HG02759 (cell line): Measurements from ENCODE around the gene FOXP4.

Experiments
- ATAC-seq: cut with Tn5 transposase; IDR thresholded peaks from one replicate; pipeline ENCODE4 v1.9.1; 2021; ENCODE audit warnings: mild to moderate bottlenecking, moderate library complexity; ENCODE audit not compliant: unreplicated experiment

The FOXP4 gene

DNA sequence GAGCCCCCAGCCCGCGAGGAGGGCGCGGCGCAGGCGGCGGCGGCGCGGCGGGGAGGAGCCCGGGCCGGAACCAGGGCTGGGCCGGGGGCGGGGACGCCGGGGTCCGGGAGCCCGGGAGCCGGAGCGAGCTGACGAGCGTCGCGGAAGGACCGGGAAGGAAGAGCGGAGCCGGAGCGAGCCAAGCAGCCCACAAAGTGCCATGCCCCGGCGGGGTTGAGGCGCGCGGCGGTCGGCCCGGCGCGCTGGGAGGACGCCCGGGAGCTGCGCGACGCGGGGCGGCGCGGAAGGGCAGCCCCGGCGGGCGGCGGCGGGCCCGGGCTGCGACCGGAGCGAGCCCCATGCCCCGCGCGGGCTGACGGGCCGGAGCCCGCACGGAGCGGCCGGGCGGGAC, 289 bp downstream of the FOXP4 start:
- ATAC-seq = peak; percentile 43

DNA sequence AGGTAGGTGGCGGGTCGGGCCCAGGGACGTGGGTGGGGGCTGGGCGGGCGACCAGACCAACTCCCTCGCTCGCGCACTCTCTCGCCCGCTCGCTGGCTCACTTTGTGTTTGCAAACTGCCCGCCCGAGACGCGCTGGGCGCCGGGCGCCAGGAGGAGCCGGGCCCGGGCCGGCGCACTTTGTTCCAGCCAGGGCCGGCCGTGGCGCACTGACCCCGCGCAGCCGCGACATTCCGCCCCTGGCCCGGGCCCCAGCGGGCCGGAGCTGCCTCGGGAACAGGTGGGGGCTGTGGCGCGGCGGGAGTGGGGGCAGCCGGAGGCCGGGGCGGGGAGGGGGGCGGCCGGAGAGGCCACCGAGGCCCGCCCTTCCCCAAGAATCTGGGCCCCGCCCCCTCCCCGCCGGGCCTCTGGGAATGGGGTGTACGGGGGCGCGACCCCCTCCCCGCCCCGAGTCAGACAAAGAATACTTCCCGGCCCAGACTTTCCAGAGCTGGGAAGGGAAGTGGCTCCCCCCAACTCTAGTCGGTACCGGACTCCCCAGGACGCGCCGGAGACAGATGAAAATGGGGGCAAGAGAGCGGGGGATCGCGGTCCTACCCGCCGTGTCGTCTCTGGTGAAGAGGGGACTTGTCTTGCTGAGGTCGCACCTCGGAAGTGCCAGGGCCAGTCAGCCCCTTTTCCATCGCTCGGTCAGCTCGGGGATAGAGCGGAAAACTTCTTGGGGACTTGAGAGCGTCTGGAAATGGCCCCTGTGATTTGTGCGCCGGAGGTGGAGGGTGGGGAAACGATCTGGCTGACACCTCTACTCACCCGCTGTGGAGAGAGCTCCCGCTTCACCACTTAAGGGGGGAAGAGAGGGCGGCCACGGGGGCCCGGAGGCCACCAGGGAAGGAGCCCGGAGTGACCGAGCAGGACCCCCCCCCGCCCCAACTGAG, 951 bp downstream of the FOXP4 start:
- ATAC-seq = peak; percentile 17

DNA sequence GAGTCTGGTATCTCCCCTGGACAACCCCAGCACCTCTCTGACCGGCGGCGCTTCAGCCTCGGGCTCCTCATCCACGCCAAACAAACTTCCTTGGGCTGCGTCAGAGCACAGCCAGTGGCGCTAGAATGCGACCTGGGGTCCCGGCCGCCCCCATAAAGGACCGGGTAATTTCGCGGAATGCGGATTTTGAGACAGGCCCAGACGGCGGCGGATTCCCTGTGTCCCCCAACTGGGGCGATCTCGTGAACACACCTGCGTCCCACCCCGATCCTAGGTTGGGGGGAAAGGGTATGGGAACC, 1.6 kb downstream of the FOXP4 start:
- ATAC-seq = no peak

DNA sequence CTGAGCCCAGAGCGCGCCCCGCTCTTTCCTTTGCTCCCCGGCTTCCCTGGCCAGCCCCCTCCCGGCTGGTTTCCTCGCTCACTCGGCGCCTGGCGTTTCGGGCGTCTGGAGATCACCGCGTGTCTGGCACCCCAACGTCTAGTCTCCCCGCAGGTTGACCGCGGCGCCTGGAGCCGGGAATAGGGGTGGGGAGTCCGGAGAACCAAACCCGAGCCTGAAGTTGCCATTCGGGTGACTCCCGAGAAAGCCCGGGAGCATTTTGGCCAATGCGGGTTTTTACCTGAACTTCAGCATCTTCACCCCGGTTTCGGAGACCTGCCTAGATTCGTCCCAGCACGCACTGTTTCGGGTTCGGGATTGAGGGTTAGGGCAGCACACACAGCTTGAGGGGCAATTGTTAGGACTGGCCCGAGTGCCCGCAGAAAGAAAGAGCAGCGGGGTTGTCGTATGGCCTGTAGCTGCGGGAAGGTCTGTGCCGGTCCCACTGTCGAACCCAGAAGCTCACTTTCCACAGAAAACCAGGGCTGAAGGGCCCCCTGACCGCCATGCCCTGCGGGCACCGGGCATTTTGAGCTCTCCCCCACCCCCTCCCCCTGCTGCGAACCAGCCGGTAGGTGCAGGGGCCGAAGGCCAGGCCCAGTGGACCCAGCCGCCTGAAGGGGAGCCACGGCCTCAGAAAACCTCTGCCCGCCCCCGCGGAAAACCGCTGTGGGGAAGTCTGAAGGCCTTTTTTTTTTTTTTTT, 2.1 kb downstream of the FOXP4 start:
- ATAC-seq = no peak

DNA sequence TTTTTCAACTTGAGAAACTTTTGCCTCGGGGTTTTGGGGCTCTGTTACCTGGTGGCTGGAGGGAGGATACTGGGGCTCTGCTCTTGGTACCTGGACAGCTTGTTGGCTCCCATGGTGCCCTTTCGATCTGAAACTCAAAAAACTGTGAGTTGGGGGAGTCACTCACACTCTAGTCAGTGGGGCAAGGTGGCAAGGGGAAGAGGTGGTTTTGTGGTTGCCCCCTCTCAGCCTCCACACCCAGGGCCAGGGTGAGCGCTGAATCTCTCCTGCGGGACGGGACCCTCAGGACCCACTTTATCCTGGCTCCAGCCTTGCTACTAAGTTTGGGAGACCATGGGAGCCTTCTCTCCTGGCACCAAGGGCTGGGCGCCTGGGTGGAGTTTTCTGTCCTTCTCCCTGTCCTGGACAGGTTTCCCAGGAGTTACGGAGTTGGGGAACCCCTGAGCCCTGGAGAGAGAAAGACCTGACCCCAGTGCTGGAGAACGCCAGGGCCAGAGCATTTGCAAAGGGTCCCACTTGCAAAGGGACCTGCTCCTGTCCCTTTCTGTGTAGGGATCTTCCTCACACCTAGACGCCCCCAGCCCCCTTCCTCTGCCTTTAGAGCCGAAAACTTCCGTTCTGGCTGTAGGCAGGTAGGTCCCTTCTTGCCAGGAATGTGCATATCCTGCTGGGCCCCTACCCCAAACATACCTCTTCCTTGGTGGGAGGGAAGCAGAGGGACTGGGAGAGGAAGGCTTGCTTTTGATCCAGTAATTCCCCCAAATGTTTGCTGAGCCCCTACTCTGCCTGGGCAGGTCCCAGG, 2.9 kb downstream of the FOXP4 start:
- ATAC-seq = no peak

DNA sequence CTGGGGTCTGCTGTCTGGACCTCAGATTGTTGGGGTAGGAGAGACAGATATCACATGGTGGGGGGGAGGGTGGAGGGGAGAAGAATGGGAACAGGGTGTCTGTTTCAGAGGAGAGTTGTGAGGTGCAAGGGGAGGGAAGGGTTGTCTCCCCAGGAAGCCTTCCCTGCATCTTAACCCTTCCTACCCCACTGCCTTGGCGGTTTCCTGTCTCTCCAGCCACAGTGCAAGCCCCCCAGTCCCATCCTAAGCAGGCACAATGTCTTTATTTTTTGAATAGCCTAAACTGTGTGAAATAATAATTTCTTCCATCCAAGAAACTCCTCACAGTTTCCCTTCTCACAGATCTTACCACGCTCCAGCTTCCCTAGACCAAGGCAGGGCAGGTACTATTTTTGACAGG, 3.5 kb downstream of the FOXP4 start:
- no peak for ATAC-seq

DNA sequence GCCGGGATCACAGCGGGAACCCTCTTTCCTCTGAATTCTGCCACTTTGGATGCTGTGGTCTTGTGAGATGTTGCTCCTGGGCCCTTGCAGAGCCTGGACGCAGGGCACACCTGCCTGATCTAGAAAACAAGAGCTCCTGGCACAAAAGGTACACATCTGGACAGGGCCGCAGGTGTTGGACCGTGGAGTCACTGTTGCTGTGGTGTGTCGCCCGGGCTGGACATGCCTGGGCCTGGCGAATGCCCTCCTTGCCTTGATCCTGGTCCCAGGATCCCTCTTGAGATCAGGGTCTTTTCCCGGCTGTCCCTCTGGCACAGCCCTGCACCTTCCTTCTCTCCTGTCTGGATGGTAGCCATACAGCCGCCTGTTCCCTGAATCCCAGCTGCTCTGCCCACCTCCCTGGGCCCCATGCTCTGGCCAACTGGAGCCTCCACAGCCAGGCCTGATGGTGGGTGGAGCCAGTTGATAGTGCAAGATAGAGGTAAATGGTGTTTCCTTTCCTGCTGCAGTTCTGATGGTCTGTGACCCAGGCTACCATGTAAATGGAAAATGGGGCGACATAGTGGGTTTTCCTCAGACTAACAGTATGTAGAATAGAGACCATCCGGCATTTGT, 5.0 kb downstream of the FOXP4 start:
- ATAC-seq = no peak

DNA sequence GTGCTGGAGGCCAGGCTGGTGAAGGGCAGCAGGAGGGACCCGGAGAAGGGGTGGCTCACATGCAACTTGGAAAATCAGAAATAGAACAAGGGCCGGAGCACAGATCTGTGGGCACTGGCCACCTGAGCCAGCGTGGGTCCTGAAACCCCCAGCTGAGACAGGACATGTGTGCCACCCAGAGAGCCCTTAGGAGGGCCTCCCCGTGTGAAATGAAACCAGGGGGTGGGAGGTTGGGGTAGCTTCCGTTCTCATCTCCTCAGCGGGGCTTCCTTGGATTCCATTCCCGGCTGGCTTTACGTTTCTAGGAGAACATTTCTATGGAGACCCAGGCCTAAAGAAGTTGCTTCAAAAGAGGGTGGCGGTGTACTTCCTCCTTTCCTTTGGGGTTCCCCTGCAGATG, 5.7 kb downstream of the FOXP4 start:
- no peak for ATAC-seq

DNA sequence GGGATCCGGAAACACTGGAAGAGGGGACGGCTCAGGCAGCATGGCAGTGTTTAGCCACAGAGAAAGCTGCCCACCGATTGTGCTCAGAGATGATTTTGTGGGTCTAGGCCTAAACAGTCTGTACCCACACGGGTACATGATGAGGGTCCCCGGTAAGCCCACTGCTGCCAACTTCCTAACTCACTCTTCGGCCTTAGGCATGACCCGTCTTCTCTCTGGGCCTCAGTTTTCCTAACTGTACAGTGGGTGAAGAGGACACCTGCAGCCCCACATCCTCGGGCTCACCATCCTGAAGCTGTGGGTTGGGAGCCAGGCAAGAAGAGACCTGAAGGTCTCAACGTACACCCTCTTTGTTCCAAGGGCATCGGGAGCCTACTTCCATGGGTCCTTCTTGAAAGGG, 6.5 kb downstream of the FOXP4 start:
- ATAC-seq = no peak

DNA sequence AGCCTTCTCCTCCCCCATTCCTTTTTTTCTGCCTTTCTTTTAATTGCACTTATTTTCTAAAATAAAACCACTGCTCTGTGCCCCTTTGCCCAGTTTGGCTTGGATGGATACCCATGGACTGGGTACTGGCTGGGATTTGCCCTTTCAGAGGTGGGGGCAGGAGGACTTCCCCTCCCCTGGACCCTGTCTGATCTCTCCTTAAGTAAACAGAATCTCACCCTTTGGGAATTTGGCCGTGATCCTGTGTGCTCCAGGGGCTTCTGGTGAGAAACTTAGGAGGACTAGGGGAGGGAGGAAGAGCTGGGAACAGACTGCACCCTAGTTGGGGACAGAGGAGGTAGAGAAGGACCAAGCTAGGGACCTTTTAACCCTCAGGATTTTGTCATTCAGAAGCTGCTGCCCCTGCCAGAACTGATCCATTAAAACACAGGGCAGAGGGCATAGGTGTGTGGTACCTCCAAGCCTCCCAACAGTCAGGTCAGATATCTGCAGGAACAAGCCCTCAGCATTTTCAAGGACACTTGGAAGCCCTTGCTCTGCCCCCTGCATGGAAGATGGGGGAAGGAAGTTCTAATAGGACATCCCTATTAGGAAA, 7.3 kb downstream of the FOXP4 start:
- no peak for ATAC-seq

DNA sequence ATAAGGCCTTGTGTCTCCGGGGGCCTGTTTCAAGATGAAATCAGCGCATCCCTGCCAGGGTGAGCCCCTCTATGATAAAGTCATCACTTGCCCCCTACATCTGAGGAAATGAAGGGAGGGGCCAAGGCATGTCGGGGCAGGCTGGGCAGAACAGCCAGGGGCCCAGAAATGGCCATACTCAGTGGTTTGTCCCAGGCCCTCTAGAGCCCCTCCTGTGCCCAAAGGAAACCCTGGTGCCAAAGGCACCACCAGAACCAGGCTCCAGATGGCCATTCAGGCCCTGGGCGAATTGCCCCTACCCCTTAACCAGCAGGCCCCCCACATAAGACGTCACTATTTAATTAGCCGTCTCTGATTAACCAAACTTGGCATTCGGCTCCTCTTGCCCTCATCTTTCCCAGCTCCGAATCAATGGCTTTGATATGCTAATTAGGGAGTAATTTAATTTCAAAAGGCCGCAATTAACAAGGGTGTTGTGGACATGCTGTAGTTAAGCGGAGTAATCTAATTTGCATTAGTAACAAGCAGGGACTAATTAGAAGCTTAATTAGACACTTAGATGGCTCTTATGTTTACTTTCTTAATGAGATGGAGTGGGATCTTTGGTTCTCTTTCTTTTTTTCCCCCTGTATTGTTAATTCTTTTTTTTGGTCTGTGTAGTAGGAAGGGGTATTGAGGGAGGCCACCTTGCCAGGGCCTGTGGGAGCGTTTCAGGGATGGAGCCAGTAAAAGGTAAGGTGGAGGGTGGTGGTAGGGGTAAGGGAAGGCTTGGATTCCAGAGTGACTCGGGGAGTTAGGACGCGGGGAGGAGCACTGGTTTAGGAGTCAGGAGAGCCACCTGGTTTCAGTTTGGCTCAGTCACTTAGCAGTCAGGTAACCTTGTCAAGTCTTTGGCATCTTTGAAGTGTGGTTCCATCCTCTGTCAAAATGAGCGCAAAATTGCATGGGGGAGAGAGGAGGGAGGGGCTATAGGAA, 9.4 kb downstream of the FOXP4 start:
- ATAC-seq = no peak

DNA sequence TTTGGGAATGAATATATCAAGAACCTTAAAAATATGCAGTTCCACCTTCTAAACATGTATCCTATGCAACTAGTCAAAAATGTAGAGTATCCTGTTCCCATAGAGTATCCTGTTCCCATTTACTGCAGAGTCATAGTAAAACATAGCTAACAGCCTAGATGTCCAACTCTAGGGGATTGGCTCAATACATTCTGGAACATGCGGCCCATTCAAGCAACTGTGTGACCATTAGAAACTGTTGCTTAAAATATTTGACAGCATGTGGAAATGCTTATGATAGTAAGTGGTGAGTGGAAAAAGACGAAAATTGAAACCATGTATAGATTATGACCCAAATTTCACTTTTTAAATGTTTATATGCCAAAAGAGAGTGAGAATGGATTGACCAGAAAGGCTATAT, 11.2 kb downstream of the FOXP4 start:
- ATAC-seq = no peak

DNA sequence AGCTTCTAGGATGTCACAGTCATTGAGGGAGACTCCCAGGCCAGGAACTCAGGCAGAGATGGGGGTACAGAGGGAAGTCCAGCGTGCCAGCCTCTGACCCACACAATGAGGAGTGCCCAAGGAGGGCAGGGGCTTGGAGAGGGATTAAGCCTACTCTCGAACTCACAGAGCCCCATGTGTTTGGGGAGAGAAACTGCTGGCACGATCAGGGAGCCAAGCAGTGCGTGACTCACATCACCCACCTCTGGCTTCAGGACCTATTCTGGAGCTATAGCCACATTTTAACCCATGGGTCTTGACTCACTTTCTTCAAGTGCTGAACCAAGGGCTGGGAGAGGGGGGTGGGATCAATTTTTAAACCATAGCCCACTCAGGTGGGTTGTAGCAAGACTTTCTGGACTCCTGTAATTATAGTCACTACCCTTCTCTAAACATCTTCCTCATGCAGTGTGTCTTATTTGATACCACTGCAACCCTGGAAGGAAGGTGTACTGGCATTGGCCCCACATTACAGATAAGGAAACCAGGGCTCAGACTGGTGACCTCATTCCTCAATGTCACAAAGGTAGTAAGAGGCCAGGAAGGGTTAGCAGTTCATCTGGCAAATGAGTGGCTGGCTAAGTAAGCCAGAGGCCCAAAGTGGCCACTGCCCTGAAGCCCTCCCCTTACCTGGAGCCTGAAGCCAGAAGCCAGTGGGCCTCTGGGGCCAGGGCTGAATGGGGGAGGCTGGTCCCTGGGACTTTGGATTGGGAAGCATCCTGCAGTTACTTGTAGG, 12.0 kb downstream of the FOXP4 start:
- ATAC-seq = no peak

DNA sequence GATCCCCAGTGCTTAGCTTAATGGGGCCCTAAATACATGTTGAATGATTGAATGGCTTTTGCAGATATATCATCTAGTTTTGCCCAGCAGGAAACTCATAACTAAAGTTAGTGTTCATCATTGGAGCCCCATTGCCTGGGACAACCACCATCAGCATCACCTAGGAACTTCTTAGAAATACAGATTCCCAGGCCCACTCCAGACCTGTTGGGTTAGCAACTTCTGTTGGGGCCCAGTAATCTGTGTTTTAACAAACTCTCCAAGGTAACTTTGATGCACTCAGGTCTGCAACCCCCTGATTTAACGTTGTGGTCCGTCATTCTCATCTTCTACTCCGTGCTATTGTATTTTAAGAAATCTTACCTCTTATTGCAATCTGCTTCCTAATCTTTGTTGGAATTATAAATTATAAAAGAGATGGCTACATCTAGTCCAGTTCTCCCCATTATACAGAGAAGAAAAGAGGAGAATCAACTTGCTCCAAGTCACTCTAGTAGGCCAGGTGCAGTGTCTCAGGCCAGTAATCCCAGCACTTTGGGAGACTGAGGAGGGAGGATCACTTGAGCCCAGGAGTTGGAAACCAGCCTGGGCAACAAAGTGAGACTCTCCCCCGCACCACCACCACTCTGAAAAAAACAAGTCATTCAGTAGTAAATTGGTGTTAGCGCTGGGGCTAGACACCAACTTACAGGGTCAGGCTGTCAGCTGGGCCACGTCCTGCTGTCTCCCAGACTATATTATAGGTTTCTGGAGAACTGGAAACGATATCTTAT, 13.7 kb downstream of the FOXP4 start:
- no peak for ATAC-seq

DNA sequence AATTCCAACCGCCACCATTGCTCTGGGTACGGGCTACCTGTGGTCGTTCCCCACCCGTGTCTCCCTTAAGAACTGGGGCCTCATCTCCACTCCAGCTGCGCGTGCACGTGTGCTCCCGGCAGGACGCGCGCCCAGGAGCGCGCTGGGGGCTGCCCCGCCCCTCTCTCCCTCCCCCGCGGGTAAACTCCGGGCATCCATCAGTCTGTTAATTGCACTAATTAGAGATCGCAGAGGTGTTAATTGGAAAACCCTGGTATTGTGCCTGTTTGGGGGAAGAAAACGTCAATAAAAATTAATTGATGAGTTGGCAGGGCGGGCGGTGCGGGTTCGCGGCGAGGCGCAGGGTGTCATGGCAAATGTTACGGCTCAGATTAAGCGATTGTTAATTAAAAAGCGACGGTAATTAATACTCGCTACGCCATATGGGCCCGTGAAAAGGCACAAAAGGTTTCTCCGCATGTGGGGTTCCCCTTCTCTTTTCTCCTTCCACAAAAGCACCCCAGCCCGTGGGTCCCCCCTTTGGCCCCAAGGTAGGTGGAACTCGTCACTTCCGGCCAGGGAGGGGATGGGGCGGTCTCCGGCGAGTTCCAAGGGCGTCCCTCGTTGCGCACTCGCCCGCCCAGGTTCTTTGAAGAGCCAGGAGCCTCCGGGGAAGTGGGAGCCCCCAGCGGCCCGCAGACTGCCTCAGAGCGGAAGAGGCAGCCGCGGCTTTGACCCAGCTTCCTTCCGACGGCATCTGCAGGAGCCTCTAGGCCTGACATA, 14.4 kb downstream of the FOXP4 start:
- ATAC-seq = peak; percentile 81

DNA sequence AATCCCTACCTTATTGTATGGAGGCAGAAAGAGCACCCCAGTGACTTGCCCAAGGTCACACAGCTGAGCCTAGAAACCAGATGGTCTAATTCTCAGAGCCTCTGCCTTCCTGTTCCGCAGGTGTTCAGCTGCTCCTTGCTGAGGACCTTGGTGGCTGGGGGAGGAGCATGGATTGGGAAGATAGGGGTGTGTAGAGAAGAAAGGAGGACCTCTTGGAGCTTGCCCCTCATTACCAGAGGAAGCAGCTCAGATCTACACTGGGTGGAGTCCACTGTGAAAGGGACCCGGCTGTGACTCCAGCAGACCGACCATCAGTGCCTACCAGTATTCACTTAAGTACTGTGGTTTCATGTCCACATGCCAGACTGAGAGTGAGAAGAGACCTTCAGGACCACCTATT, 15.2 kb downstream of the FOXP4 start:
- no peak for ATAC-seq
